ENCODE data around the gene SLC39A9. TPM values are rescaled to one million over a fixed set of nuclear protein-coding genes. Genes with fewer than 3 reads are reported as not detected.

SLC39A9 gene
- total RNA-seq, 1 experiment from 2014 or later = 39.8 TPM

- Histone ChIP-seq H3T11ph (ENCODE audit: low read length) (no peak overlapping the region), H4K8ac (replicated peaks; ENCODE audit: insufficient read length, low read depth, low read length) (no peak overlapping the region), H4K20me1 (ENCODE audit: control insufficient read depth, insufficient read depth, insufficient read length) (no peaks in the 10 kb centered on the region), H4K5ac (ENCODE audit: insufficient read length, low read depth, low read length) (no peak overlapping the region), H3K27ac (ENCODE audit: insufficient read length, low read depth, low read length) (no peak overlapping the region), H3K4me1 (ENCODE audit: insufficient read depth, low read length) (no peaks in the 10 kb centered on the region), H3K9me3 (ENCODE audit: control insufficient read depth, low read depth, low read length) (no peaks in the 10 kb centered on the region), H3K23me2 (ENCODE audit: insufficient read length, low read depth, low read length, poor library complexity, severe bottlenecking) (no peaks in the 10 kb centered on the region), H2BK20ac (ENCODE audit: low read depth, low read length, poor library complexity, severe bottlenecking) (no peak overlapping the region), H3K27me3 (ENCODE audit: insufficient read depth, low read length) (no peaks in the 10 kb centered on the region), H4K91ac (ENCODE audit: insufficient read length, low read depth, low read length) (no peak overlapping the region), H2BK15ac (ENCODE audit: low read depth, low read length) (no peak overlapping the region), H2AFZ (ENCODE audit: low read length) (no peak overlapping the region), H3K23ac (ENCODE audit: insufficient read length, low read depth, low read length) (no peak overlapping the region), H3K9ac (ENCODE audit: extremely low read depth, insufficient read length, low read length) (no peak overlapping the region), H3K56ac (ENCODE audit: insufficient read length, low read depth, low read length) (no peak overlapping the region), H3K79me2 (ENCODE audit: insufficient read depth, low read length) (no peaks in the 10 kb centered on the region), H2BK5ac (ENCODE audit: insufficient read length, low read length) (no peak overlapping the region), H2BK12ac (ENCODE audit: insufficient read length, low read depth, low read length) (no peak overlapping the region), H3K4me2 (ENCODE audit: insufficient read depth, insufficient read length, low read length) (no peak overlapping the region), H2AK5ac (ENCODE audit: insufficient read length, low read length) (no peak overlapping the region), H3K4ac (ENCODE audit: low read depth, low read length) (no peak overlapping the region), H3K79me1 (ENCODE audit: insufficient read depth, low read depth, low read length, poor library complexity, severe bottlenecking) (no peaks in the 10 kb centered on the region), H3K18ac (ENCODE audit: insufficient read length, low read depth, low read length) (no peak overlapping the region), H2BK120ac (ENCODE audit: low read depth, low read length, poor library complexity, severe bottlenecking) (no peak overlapping the region), H3K14ac (ENCODE audit: insufficient read depth, low read length) (no peak overlapping the region; the same call in 1 of the 2 replicates)
- peaks cover 13 to 18% of the 10 kb centered on the region in 2 experiments for H3K4me1 Mint-ChIP-seq
- H3K9me3 Mint-ChIP-seq = no peaks in the 10 kb centered on the region
- no peak for DNase-seq
- TF ChIP-seq CTCF (conservative IDR thresholded peaks at IDR 0.05) = no peak
- no peak overlapping the region for H3K4me3 Mint-ChIP-seq
- H3K27me3 Mint-ChIP-seq (ENCODE audit: low read depth) = no peaks in the 10 kb centered on the region; the same call in 1 of the 2 replicates
- peak overlapping the region in 1 of 3 experiments; percentile 67; a peak in 1 of 7 replicates for H3K27ac Mint-ChIP-seq
- no peaks in the 10 kb centered on the region for H3K36me3 Mint-ChIP-seq (ENCODE audit: insufficient read depth in 1 of 3, low read depth in 3 of 3)
- no CpG with 5 or more reads among the region's 6 CpGs for WGBS (ENCODE audit: extremely low coverage, insufficient read length, low lambda C conversion rate)
Measured at GRCh38 chr14:69355154-69355597, 43.3 kb upstream of the SLC39A9 start.
